ENCODE results near the gene SYNGAP1.

Gene SYNGAP1

DNA sequence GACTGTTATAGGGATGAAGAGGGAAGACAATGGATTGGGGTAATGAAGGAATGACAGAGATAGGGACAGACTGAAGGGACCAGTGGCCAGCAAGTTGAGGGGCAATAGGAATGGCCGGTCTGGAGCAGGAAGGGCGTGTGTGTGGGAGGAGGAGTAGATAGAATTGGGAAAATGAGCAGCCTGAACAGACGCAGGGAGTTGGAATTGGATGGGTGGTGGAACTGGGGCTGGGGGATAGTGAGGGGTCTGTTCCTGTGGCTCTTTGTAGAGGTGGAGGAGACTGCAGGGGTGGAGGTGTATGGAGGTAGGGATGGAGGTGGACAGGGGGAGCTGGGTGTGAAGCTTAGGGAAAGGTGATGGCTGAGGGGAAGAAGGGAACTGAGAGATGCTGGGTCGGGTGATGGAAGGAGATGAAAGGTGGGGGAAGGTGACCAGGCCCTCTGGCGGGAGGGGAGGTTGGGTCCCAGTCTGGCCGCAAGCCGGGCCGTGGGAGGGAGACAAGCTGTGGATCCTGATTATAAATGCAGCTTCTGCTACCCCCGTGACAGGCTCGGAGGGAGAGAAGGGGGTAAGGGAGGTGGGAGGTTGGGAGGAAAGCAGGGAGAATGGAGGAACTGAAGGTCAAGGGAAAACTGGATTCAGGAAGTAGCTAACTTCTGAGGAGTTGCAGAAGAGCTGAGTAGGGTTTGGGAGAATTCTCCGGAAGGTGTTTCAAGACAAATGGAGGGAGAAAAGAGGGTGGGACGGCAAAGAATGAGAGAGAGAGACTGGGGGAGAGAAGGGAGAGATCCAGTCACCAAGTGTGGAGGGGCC is 5.2 kb downstream of the SYNGAP1 start:
- no peak for DNase-seq

DNA sequence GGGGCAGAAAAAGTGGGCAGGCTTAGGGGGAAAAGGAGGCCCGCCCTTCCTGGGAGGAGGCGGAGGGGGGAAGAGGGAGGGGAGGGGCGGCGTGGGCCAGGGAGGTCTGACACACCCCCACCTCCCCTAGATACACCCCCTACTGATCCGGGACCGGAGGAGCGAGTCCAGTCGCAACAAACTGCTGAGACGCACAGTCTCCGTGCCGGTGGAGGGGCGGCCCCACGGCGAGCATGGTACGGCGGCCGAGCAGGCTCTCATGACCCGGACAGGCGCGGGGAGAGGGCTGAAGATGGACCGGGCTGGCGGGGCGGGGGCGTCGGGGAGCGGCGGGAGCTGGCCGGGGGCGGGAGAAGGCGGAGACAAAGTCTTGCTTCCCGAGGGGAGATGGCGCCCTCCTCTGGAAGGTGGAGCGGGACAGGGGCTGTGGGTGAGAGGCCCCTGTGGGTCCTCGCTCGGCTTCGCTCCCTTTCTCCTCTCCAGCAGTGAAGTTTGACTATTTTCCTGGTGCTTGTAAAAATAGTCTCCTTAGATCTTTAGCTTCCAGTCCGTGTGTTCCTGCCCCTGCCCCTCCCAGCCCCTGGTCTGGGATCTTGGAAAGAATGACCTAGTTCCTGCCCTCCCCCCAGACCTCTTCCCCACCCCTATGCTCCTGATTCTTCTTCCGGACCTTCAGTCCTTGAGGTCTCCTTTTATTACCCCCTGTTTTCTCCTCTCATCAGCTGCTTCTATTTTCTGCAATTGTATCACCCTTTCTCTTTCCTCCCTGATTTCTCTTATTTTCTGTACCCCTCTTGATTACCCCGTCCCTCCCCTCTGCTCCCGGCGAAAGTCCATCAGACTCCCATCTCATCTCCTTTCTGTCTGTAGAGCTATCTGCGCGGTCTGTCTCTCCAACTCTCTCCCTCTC is 6.1 kb downstream of the SYNGAP1 start:
- DNase-seq: peak; percentile 91

DNA sequence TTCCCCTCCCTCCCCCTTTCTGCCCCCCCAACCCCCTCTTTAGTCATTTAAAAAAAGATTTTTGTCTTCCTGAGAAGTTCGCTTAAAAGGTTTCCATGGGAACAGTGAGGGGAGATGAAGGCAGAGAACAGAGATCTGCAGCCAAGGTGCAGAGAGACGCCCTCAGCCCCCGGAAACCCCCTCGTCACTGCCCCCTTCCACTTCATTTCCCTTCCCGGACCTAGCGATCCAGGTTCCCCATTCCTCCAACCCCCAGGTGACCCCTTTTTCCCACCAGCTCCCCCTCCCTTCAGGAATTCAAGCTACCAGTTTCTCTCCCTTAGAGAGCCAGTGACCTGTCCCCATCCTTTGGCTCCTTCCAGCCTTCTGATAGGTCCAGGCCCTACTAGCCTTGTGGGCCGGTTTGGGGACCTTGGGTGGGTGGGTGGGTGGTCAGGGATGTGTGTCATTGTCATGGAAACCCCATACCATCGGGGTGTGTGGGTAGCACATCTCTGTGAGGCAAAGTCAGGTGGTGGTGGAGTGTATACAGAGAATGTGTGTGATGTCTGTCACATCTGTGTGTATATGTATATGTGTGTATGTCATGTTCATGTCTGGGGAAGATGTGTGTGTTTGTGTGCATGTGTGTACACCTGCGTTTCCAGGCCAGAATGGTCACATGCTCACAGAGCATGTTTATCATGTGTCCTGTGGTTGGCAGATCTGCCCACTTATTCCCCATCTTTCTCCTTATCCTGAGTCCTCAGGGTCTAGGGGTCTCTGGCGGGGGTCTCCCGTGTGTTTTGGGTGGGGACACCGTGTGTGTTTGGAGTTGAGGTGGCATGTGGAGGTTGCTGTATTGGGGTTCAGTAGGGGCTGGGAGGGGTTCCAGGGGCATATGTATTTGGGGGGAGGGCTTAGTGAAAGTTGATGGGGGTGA is 7.0 kb downstream of the SYNGAP1 start:
- DNase-seq: peak; percentile 75

- peak; percentile 82 for DNase-seq
Measured at GRCh38 chr6:33427585-33428223, 7.8 kb downstream of the SYNGAP1 start.

GRCh38 chr6:33428224-33428965 is 8.5 kb downstream of the SYNGAP1 start:
- peak; percentile 42 for DNase-seq

- DNase-seq: no peak
Measured at GRCh38 chr6:33428966-33429749, 9.3 kb downstream of the SYNGAP1 start.

- DNase-seq: peak; percentile 57
Measured at GRCh38 chr6:33429750-33430052, 9.8 kb downstream of the SYNGAP1 start.

DNA sequence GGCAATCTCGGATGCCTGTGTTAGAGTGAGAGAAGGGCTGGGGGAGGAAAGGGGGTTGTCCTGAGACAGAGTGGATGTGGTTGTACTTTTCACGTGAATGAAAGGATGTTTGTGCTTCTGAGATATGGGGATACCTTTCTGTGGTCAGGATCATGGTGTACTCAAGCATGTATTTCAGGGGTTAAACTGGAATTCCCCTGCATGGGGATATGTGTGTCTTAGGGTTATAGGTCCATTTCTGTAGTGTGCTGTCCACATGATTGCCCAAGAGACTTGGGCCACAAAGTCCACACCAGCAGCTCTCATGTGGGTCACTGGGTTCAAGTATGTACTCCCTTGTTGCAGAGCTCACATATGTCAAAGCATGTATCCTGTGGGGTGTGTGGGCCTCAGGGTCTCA is 10.5 kb downstream of the SYNGAP1 start:
- peak; percentile 51 for DNase-seq

- peak; percentile 89 for DNase-seq
Measured at GRCh38 chr6:33430991-33431879, 11.4 kb downstream of the SYNGAP1 start.

- DNase-seq: no peak
Measured at GRCh38 chr6:33431880-33432541, 12.1 kb downstream of the SYNGAP1 start.

DNA sequence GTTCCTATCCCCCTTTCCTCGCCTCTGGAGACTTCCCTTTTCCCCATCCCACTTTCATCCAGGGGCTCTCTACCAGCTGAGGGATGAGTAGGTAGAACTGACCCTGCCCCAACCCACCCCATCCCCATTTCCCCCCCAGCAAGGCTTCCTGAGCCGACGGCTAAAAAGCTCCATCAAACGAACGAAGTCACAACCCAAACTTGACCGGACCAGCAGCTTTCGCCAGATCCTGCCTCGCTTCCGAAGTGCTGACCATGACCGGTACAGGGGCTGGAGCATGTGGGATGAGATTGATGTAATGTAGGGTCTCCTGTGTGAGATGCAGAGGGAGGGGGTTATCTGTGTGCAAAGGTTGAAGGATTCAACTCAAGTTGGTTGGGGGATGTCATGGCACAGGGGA is 12.7 kb downstream of the SYNGAP1 start:
- DNase-seq: no peak

DNA sequence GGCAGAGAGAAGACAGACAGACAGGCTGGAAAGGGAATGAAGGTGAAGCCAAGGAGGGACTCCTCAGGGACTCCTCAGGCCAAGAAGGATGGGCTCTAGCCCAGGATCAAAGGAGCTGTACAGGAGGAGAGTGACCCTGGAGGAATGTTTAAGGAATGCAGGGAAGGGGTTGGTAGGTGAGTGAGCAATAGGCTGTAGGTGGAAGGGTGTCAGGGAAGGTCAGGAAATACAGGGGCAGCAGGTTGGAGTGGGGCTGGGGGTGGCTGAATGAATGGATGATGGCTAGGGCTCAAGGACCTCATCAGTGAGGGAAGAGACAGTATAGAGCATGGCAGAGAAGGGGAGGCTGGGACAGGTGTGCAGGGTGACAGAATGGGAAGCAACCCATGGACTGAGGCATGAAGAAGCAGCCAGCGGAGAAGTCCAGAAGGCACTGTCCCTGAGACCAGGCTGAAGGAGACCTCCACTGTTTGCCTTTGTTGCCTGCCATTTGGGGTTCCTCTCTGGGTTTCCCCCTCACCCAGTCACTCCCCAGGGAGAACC is 13.2 kb downstream of the SYNGAP1 start:
- no peak for DNase-seq

DNA sequence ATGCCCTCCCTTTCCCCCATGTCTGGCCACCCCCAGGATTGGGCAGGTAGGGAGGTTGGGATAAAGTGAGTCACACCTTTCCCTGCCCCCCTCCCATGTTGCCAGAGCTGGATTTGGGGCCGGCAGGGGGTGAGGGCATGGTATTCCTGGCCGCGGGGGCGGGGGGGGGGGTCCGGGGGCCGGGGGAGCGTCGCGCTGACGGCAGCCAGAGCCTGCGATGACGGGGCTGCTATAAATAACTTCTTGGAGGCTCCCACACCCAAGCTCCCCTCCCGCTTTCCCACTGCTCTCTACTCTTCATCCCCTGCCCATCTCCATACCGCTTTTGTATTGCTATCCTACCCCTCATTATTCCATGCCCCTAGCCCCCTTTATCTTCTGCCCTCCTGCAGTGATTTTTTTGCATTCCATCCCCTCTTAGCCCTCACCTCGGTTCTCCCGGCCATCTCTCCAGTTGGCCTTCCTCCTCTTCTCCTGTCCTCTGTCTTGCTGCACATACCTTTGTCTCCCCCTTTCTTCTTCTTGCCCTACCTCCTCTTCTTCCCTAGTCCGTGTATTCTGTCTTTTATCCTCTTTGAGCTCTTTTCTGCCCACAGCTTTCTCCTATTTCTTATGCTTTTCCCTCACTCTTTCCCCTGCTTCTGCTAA is 13.8 kb downstream of the SYNGAP1 start:
- DNase-seq: no peak

- no peak for DNase-seq
Measured at GRCh38 chr6:33434961-33435360, 15.1 kb downstream of the SYNGAP1 start.

- DNase-seq: no peak
Measured at GRCh38 chr6:33437666-33438065, 17.8 kb downstream of the SYNGAP1 start.

DNA sequence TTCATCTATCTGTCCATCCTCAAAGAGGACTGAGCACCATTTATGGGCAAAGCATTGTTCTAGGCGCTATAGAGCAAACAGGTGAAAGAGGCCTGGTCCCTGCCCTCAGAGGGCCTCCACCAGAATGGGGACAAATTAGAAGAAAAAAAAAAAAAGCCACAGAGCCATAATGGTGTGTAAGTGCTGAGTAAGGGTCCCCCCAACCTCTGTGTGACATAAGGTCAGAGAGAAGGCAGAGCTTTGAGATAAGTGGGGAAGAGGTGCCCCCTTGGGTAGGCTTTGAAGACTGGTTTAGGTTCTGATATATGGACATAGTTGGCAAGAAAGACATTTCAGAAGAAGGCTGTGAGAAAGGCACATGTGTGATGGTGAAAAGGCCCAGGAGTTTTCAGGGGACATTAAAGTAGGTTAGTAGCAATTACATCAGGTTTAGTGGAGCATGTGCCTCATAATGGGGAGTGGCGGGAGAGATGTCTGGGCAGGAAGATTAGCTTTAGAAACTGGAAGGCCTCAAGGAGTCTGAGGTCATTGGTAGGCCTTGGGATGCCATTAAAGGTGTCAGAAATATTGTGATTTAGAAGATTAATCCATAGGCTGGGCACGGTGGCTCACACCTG is 19.2 kb downstream of the SYNGAP1 start:
- DNase-seq: no peak

DNA sequence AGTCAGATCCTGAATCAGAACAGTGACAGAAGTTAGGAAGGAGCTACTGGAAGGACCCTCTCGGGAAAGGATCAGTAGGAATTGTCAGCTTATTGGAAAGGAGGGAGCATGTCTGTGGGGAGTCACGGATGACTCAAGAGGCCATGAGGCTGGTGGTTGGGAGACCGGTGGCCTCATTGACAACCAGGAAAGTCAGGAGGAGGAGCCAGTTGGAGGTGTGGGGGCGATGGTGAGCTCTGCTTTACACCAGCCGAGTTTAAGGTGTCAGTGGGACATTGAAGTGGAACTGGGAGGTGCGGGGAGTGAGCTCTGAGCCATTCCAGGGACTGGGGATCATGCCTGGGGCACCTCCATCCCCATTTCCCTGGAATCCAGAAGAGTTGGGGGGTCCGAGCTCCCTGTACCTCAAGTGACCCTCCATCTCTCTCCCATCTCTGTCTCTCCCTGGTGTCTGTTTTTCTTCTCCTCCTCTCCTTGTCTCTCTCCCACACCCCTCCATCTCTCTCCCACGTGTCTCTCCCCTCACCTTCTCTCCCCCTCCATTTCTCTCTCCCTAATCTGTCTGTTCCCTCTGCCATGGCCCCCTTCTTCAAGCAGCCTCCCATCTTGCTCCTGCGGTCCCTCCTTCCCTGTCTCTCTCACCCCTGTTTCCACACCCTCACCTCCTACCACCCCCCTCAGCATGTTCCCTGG is 20.2 kb downstream of the SYNGAP1 start:
- no peak for DNase-seq

Measured in CD4-positive, alpha-beta T cell treated with Interleukin-12 subunit alpha and Interleukin-12 subunit beta, for 1 hour (primary cell).